ENCODE results near the gene CCDC138.

The CCDC138 gene

DNA sequence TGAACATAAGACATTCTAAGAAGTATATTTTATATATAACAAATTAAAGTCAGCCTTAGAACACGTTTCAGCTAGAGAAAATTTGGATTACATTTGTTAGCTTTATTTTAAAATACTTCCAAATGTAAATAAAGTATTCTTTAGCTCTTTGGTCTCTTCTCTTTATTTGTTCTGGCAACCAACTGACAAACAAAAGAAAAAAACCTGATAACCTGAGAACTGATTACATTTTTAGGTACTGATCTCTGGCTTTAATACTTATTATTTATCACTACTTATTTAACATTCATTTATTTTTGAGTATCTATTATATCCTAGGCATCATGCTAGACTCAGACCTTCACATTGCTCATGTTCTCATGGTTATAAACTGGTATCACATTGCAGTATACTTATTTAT lies 18.5 kb downstream of the CCDC138 start:
- H3K4me1 ChIP-seq = no peaks in the 10 kb centered on the region
- no peaks in the 10 kb centered on the region for H3K27me3 ChIP-seq
- no peak overlapping the region for H3K27ac ChIP-seq
- no peak for TF ChIP-seq Cebpa-rat (IDR thresholded peaks at IDR 0.05)
- H3K4me3 ChIP-seq = no peak overlapping the region
- no peak overlapping the region for H3K4me2 ChIP-seq
- peaks cover 30% of the 10 kb centered on the region for H3K9me3 ChIP-seq
- no peak overlapping the region for H3K9ac ChIP-seq
- H4K20me1 ChIP-seq = no peaks in the 10 kb centered on the region
- H3K36me3 ChIP-seq = peaks cover 68% of the 10 kb centered on the region

DNA sequence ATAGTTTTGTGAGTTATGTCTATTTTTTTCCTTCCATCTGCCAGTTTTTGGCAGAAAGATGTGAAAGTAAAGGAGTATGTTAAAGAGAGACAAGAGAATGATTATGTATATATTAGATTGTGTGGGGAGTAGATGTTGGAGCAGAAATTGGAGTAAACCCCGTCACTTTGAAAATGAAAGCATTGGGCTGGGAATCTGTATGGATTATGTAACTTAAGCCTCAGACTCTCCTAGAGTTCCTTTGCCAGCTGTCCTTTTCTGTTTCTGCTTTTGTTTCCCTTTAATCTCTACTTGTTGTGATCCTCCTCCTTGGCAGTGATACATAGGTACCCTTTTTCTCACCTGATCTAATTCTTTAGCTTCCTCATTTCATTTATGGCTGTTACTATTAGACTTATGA lies 19.2 kb downstream of the CCDC138 start:
- TF ChIP-seq Cebpa-rat (IDR thresholded peaks at IDR 0.05) = no peak
- Histone ChIP-seq H3K36me3 (peaks cover 67% of the 10 kb centered on the region), H3K4me2 (no peak overlapping the region), H3K27me3 (no peaks in the 10 kb centered on the region), H4K20me1 (no peaks in the 10 kb centered on the region), H3K9me3 (peaks cover 34% of the 10 kb centered on the region), H3K9ac (no peak overlapping the region), H3K4me1 (no peaks in the 10 kb centered on the region), H3K27ac (no peak overlapping the region), H3K4me3 (no peak overlapping the region)

DNA sequence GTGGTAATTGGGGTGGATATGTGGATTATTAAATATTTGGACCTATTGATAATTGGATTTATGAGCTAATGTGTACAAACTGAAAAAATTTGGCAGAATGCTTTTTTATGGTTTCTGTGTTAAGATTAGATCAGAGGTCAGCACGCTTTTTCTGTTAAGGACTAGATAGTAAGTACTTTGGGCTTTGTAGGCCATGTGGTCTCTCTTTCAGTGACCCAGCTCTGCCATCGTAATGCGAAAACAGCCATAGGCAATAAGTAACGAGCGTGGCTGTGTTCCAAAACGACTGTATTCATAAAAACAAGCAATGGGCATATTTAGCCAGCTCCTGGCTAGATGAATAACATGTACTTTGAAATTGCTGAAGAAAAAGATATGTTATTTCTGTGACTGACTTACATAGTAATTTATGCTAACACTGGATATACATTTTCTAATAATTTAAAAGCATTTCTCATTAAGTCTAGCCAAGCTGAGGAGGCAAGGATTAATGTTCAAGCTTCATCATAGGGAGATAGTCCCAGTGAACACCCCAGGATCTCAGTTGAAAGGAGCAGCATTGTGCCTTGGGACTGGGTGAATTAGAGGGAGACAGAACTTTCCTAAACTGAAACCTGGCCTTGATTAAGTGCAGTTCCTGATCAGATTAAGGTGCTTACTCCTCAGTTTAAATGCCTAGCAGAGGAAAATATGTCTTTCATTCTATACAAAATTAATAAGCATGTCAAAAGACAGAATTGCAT lies 20.0 kb downstream of the CCDC138 start:
- Histone ChIP-seq H3K4me3 (no peak overlapping the region), H3K4me2 (no peak overlapping the region), H3K36me3 (peaks cover 74% of the 10 kb centered on the region), H3K9ac (no peak overlapping the region), H3K9me3 (peaks cover 36% of the 10 kb centered on the region), H3K27me3 (no peaks in the 10 kb centered on the region), H3K4me1 (no peaks in the 10 kb centered on the region), H3K27ac (no peak overlapping the region), H4K20me1 (no peaks in the 10 kb centered on the region)
- no peak for TF ChIP-seq Cebpa-rat (IDR thresholded peaks at IDR 0.05)

DNA sequence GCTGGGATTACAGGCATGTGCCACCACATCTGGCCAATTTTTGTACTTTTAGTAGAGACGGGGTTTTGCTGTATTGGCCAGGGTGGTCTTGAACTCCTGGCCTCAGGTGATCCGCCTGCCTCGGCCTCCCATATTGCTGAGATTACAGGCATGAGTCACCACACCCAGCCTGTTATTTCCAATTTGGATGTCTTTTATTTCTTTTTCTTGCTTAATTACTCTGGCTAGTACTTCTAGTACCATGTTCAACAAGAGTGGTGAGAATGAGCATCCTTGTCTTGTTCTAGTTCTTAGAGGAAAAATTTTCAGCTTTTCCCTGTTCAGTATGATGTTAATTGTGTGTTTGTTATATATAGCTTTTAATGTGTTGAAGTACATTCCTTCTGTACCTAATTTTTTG lies 23.4 kb downstream of the CCDC138 start:
- Histone ChIP-seq H4K20me1 (no peaks in the 10 kb centered on the region), H3K27me3 (no peaks in the 10 kb centered on the region), H3K36me3 (peaks cover 81% of the 10 kb centered on the region), H3K27ac (no peak overlapping the region), H3K4me3 (no peak overlapping the region), H3K4me2 (no peak overlapping the region), H3K4me1 (no peaks in the 10 kb centered on the region), H3K9ac (no peak overlapping the region), H3K9me3 (peaks cover 36% of the 10 kb centered on the region)
- TF ChIP-seq Cebpa-rat (IDR thresholded peaks at IDR 0.05) = no peak

DNA sequence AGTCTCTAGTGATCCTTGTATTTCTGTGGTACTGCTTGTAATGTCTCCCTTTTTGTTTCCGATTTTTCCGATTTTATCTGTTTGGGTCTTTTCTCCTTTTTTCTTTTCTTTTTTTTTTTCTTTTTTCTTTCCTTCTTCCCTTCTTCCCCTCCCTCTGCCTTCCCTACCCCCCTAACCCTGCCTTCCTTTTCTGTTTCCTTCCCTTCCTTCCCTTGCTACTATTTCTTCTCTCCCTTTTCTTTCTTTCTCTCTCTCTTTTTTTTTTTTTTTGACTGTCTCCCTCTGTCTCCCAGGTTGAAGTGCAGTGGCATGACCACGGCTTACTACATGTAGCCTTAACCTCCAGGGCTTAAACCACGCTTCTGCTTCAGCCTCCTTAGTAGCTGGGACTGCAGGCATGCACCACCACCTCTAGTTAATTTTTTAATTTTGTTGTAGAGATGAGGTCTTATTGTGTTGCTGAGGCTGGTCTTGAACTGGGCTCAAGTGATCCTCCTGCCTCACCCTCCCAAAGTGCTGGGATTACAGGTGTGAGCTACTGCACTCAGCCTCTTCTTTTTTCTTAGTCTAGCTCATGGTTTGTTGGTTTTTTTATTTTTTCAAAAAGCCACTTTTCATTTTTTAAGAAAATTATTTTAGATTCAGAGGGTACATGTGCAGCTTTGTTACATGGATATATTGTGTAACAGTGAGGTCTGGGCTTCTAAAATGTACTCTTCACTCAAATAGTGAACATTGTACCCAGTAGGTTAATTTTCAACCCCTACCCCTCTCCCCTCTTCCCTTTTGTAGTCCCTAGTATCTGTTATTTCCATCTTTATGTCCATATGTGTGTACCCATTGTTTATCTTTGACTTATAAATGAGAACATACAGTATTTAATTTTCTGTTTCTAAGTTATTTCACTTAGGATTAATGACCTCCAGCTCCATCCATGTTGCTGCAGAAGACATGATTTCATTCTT lies 24.7 kb downstream of the CCDC138 start:
- no peaks in the 10 kb centered on the region for H3K27me3 ChIP-seq
- H3K27ac ChIP-seq = no peak overlapping the region
- H3K36me3 ChIP-seq = peaks cover 78% of the 10 kb centered on the region
- H3K9ac ChIP-seq = no peak overlapping the region
- H3K9me3 ChIP-seq = peaks cover 39% of the 10 kb centered on the region
- H3K4me3 ChIP-seq = no peak overlapping the region
- no peak for TF ChIP-seq Cebpa-rat (IDR thresholded peaks at IDR 0.05)
- no peaks in the 10 kb centered on the region for H4K20me1 ChIP-seq
- no peaks in the 10 kb centered on the region for H3K4me1 ChIP-seq
- no peak overlapping the region for H3K4me2 ChIP-seq

DNA sequence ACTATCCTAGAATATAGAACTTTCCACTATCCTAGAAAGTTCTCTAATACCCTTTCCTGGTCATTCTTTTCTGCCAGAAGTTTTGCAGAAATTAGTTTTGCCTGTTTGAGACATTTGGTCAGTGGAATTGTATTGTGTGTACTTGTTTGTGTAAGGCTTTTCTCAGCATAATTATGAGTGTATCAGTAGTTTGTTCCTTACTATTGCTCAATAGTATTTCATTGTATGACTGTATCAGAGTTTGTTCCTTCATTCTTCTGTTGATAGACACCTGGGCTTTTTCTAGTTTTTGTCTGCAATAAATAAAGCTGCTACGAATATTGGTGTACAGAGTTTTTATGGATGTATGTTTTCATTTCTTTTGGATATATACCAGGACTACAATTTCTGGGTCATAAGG lies 27.2 kb downstream of the CCDC138 start:
- Histone ChIP-seq H3K4me3 (no peak overlapping the region), H3K9ac (no peak overlapping the region), H3K9me3 (peaks cover 46% of the 10 kb centered on the region), H4K20me1 (no peaks in the 10 kb centered on the region), H3K36me3 (peaks cover 78% of the 10 kb centered on the region), H3K27ac (no peak overlapping the region), H3K4me1 (no peaks in the 10 kb centered on the region), H3K4me2 (no peak overlapping the region), H3K27me3 (no peaks in the 10 kb centered on the region)
- no peak for TF ChIP-seq Cebpa-rat (IDR thresholded peaks at IDR 0.05)

DNA sequence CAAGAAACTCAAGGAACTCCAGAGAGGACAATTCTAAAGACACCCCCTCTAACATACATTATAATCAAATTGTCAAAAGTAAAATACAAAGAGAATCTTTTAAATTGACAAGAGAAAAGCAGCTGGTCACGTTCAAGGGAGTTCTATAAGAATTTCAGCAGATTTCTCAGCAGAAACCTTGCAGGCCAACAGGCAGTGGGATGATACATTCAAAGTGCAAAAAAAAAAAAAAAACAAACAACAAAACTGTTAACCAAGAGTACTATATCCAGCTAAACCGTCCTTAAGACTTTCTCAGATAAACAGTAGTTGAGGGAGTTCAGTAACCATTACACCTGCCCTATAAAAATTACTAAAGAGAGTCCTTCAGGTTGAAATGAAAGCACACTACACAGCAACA lies 33.9 kb downstream of the CCDC138 start:
- H3K9me3 ChIP-seq = peaks cover 55% of the 10 kb centered on the region
- no peak overlapping the region for H3K4me2 ChIP-seq
- H3K27ac ChIP-seq = no peak overlapping the region
- peaks cover 26% of the 10 kb centered on the region for H3K4me1 ChIP-seq
- TF ChIP-seq Cebpa-rat (IDR thresholded peaks at IDR 0.05) = no peak
- H3K9ac ChIP-seq = no peak overlapping the region
- H4K20me1 ChIP-seq = no peaks in the 10 kb centered on the region
- H3K27me3 ChIP-seq = no peaks in the 10 kb centered on the region
- H3K36me3 ChIP-seq = peaks cover 61% of the 10 kb centered on the region
- H3K4me3 ChIP-seq = no peak overlapping the region

DNA sequence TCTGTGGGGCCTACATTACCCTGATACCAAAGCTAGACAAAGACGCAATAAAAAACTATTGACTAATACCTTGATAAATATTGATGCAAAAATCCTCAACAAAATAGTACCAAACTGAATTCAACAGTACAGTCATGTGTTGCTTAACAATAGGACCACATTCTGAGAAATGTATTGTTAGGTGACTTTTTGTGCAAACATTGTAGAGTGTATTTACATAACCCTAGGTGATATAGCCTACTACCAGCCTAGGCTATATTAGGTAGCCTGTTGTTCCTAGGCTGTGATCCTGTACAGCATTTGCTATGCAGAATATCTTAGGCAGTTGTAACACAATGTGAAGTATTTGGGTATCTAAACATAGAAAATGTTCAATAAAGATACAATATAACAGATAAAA lies 36.7 kb downstream of the CCDC138 start:
- no peak overlapping the region for H3K4me3 ChIP-seq
- H3K27ac ChIP-seq = no peak overlapping the region
- H3K9ac ChIP-seq = no peak overlapping the region
- peaks cover 33% of the 10 kb centered on the region for H3K9me3 ChIP-seq
- peaks cover 39% of the 10 kb centered on the region for H3K36me3 ChIP-seq
- no peaks in the 10 kb centered on the region for H4K20me1 ChIP-seq
- H3K4me2 ChIP-seq = peak overlapping the region; percentile 50
- H3K4me1 ChIP-seq = peaks cover 26% of the 10 kb centered on the region
- no peak for TF ChIP-seq Cebpa-rat (IDR thresholded peaks at IDR 0.05)
- H3K27me3 ChIP-seq = no peaks in the 10 kb centered on the region

DNA sequence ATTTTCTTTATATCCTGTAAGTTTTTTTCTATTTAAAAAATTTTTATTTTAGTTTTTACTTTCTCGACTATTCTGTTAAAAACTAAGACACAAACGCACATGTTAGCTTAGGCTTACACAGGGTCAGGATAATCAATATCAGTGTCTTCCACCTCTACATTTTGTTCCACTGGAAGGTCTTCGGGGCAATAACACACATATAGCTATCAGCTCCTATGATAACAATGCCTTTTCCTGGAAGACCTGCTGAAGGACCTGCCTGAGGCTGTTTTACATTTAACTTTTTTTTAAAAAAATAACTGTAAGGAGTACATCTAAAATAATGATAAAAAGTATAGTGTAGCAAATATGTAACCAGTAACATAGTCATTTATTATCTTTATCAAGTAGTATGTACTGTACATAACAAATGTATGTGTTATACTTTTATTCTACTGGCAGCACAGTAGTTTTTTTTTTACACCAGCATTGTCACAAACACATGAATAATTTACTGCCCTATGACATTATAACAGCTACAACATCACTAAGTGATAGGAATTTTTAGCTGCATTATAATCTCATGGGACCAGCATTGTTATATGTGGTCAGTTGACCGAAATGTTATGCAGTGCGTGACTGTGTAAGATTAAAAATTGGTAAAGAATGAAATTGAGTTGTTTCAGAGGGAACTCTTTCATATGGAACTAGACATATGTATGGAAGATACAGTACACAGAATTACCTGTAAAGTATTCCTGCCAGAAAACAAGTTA lies 37.9 kb downstream of the CCDC138 start:
- Histone ChIP-seq H3K4me2 (peak overlapping the region; percentile 51), H4K20me1 (no peaks in the 10 kb centered on the region), H3K9ac (no peak overlapping the region), H3K27ac (no peak overlapping the region; the same call in 1 of the 2 replicates), H3K4me3 (no peak overlapping the region), H3K4me1 (peaks cover 26% of the 10 kb centered on the region), H3K27me3 (no peaks in the 10 kb centered on the region), H3K36me3 (peaks cover 34% of the 10 kb centered on the region), H3K9me3 (peaks cover 25% of the 10 kb centered on the region)
- TF ChIP-seq Cebpa-rat (IDR thresholded peaks at IDR 0.05) = no peak

Measured in BLaER1 (cell line).